ENCODE measurements around the gene NCK1.

Gene NCK1

GRCh38 chr3:136988651-136989050 is 126.6 kb downstream of the NCK1 start:
- WGBS (ENCODE audit: extremely low coverage, insufficient coverage, insufficient read length) = no CpG with 5 or more reads among the region's 2 CpGs
- Histone ChIP-seq H4K91ac (ENCODE audit: low read depth, low read length) (no peak overlapping the region), H3K27me3 (ENCODE audit: insufficient read depth, low read length) (no peaks in the 10 kb centered on the region), H2AK5ac (ENCODE audit: low read length) (no peak overlapping the region), H2BK120ac (ENCODE audit: insufficient read depth, low read length, poor library complexity) (no peak overlapping the region), H3K4me3 (ENCODE audit: low read depth, low read length) (no peak overlapping the region), H3K9ac (ENCODE audit: low read length) (no peak overlapping the region), H4K12ac (ENCODE audit: low read depth, low read length) (no peak overlapping the region), H3K4me1 (ENCODE audit: control insufficient read depth in 1 of 2, insufficient read depth in 2 of 2, low read length in 2 of 2) (peaks cover 0 to 2% of the 10 kb centered on the region in 2 experiments), H2BK12ac (ENCODE audit: low read length) (no peak overlapping the region), H3K27ac (ENCODE audit: low read depth, low read length) (no peak overlapping the region), H2AFZ (ENCODE audit: insufficient read depth, low read length, poor library complexity) (no peak overlapping the region), H2BK5ac (ENCODE audit: low read depth, low read length, poor library complexity) (no peak overlapping the region), H3K18ac (ENCODE audit: low read length) (no peak overlapping the region), H3K79me2 (ENCODE audit: control insufficient read depth, insufficient read depth, low read length, poor library complexity) (no peaks in the 10 kb centered on the region), H3K4ac (ENCODE audit: low read depth, low read length) (no peak overlapping the region), H3K9me3 (ENCODE audit: insufficient read depth, low read depth, low read length) (peaks cover 5% of the 10 kb centered on the region), H3K14ac (ENCODE audit: low read length) (no peak overlapping the region), H3K23ac (ENCODE audit: low read length) (no peak overlapping the region), H3K4me2 (ENCODE audit: low read length) (no peak overlapping the region), H4K8ac (ENCODE audit: low read depth, low read length) (no peak overlapping the region), H3K79me1 (ENCODE audit: low read length) (no peaks in the 10 kb centered on the region), H3K36me3 (ENCODE audit: control insufficient read depth in 1 of 2, insufficient read depth in 2 of 2, low read length in 2 of 2) (peaks cover 0 to 2% of the 10 kb centered on the region in 2 experiments)
- DNase-seq = no peak

GRCh38 chr3:136989781-136990524 is 127.9 kb downstream of the NCK1 start:
- no peak overlapping the region for H2BK120ac ChIP-seq (ENCODE audit: insufficient read depth, low read length, poor library complexity)
- no peak overlapping the region for H3K4ac ChIP-seq (ENCODE audit: low read depth, low read length)
- H3K79me2 ChIP-seq (ENCODE audit: control insufficient read depth, insufficient read depth, low read length, poor library complexity) = no peaks in the 10 kb centered on the region
- H3K27ac ChIP-seq (ENCODE audit: low read depth, low read length) = no peak overlapping the region
- peaks cover 5% of the 10 kb centered on the region for H3K9me3 ChIP-seq (ENCODE audit: insufficient read depth, low read depth, low read length)
- H3K9ac ChIP-seq (ENCODE audit: low read length) = no peak overlapping the region
- peaks cover 0 to 2% of the 10 kb centered on the region in 2 experiments for H3K36me3 ChIP-seq (ENCODE audit: control insufficient read depth in 1 of 2, insufficient read depth in 2 of 2, low read length in 2 of 2)
- H3K18ac ChIP-seq (ENCODE audit: low read length) = no peak overlapping the region
- no CpG with 5 or more reads among the region's 4 CpGs for WGBS (ENCODE audit: extremely low coverage, insufficient coverage, insufficient read length)
- no peak overlapping the region for H2BK12ac ChIP-seq (ENCODE audit: low read length)
- H4K91ac ChIP-seq (ENCODE audit: low read depth, low read length) = no peak overlapping the region
- no peak overlapping the region for H4K12ac ChIP-seq (ENCODE audit: low read depth, low read length)
- H3K4me1 ChIP-seq (ENCODE audit: control insufficient read depth in 1 of 2, insufficient read depth in 2 of 2, low read length in 2 of 2) = no peaks in the 10 kb centered on the region
- no peak overlapping the region for H3K14ac ChIP-seq (ENCODE audit: low read length)
- H3K27me3 ChIP-seq (ENCODE audit: insufficient read depth, low read length) = no peaks in the 10 kb centered on the region
- no peak overlapping the region for H4K8ac ChIP-seq (ENCODE audit: low read depth, low read length)
- no peak overlapping the region for H3K4me2 ChIP-seq (ENCODE audit: low read length)
- H2AK5ac ChIP-seq (ENCODE audit: low read length) = no peak overlapping the region
- no peaks in the 10 kb centered on the region for H3K79me1 ChIP-seq (ENCODE audit: low read length)
- H3K4me3 ChIP-seq (ENCODE audit: low read depth, low read length) = no peak overlapping the region
- H3K23ac ChIP-seq (ENCODE audit: low read length) = no peak overlapping the region
- no peak for DNase-seq
- no peak overlapping the region for H2AFZ ChIP-seq (ENCODE audit: insufficient read depth, low read length, poor library complexity)
- no peak overlapping the region for H2BK5ac ChIP-seq (ENCODE audit: low read depth, low read length, poor library complexity)

- Histone ChIP-seq H2AFZ (ENCODE audit: insufficient read depth, low read length, poor library complexity) (no peak overlapping the region), H3K14ac (ENCODE audit: low read length) (no peak overlapping the region), H3K18ac (ENCODE audit: low read length) (no peak overlapping the region), H2AK5ac (ENCODE audit: low read length) (no peak overlapping the region), H4K91ac (ENCODE audit: low read depth, low read length) (no peak overlapping the region), H3K9me3 (ENCODE audit: insufficient read depth, low read depth, low read length) (peaks cover 5% of the 10 kb centered on the region), H3K4me3 (ENCODE audit: low read depth, low read length) (no peak overlapping the region), H3K4ac (ENCODE audit: low read depth, low read length) (no peak overlapping the region), H3K23ac (ENCODE audit: low read length) (no peak overlapping the region), H2BK5ac (ENCODE audit: low read depth, low read length, poor library complexity) (no peak overlapping the region), H3K79me2 (ENCODE audit: control insufficient read depth, insufficient read depth, low read length, poor library complexity) (no peaks in the 10 kb centered on the region), H2BK12ac (ENCODE audit: low read length) (no peak overlapping the region), H4K12ac (ENCODE audit: low read depth, low read length) (no peak overlapping the region), H3K9ac (ENCODE audit: low read length) (peak overlapping the region; percentile 68), H3K79me1 (ENCODE audit: low read length) (no peaks in the 10 kb centered on the region), H3K27ac (ENCODE audit: low read depth, low read length) (no peak overlapping the region), H3K4me1 (ENCODE audit: control insufficient read depth in 1 of 2, insufficient read depth in 2 of 2, low read length in 2 of 2) (no peaks in the 10 kb centered on the region), H3K27me3 (ENCODE audit: insufficient read depth, low read length) (no peaks in the 10 kb centered on the region), H4K8ac (ENCODE audit: low read depth, low read length) (no peak overlapping the region), H2BK120ac (ENCODE audit: insufficient read depth, low read length, poor library complexity) (no peak overlapping the region), H3K36me3 (ENCODE audit: control insufficient read depth in 1 of 2, insufficient read depth in 2 of 2, low read length in 2 of 2) (peaks cover 0 to 2% of the 10 kb centered on the region in 2 experiments), H3K4me2 (ENCODE audit: low read length) (no peak overlapping the region)
- no CpG with 5 or more reads among the region's 4 CpGs for WGBS (ENCODE audit: extremely low coverage, insufficient coverage, insufficient read length)
- DNase-seq = no peak
Measured at GRCh38 chr3:136990826-136991225, 128.8 kb downstream of the NCK1 start.

GRCh38 chr3:136992115-136992514 is 130.1 kb downstream of the NCK1 start:
- Histone ChIP-seq H3K36me3 (ENCODE audit: control insufficient read depth in 1 of 2, insufficient read depth in 2 of 2, low read length in 2 of 2) (peaks cover 0 to 2% of the 10 kb centered on the region in 2 experiments), H3K79me1 (ENCODE audit: low read length) (no peaks in the 10 kb centered on the region), H3K9me3 (ENCODE audit: insufficient read depth, low read depth, low read length) (peaks cover 5% of the 10 kb centered on the region), H3K4me2 (ENCODE audit: low read length) (no peak overlapping the region), H3K27me3 (ENCODE audit: insufficient read depth, low read length) (no peaks in the 10 kb centered on the region), H3K79me2 (ENCODE audit: control insufficient read depth, insufficient read depth, low read length, poor library complexity) (no peaks in the 10 kb centered on the region), H4K12ac (ENCODE audit: low read depth, low read length) (no peak overlapping the region), H2AFZ (ENCODE audit: insufficient read depth, low read length, poor library complexity) (no peak overlapping the region), H2BK12ac (ENCODE audit: low read length) (no peak overlapping the region), H3K9ac (ENCODE audit: low read length) (no peak overlapping the region), H3K4me1 (ENCODE audit: control insufficient read depth in 1 of 2, insufficient read depth in 2 of 2, low read length in 2 of 2) (no peaks in the 10 kb centered on the region), H3K18ac (ENCODE audit: low read length) (no peak overlapping the region), H3K23ac (ENCODE audit: low read length) (no peak overlapping the region), H2BK120ac (ENCODE audit: insufficient read depth, low read length, poor library complexity) (no peak overlapping the region), H4K8ac (ENCODE audit: low read depth, low read length) (no peak overlapping the region), H2BK5ac (ENCODE audit: low read depth, low read length, poor library complexity) (no peak overlapping the region), H3K14ac (ENCODE audit: low read length) (no peak overlapping the region), H3K4me3 (ENCODE audit: low read depth, low read length) (no peak overlapping the region), H3K4ac (ENCODE audit: low read depth, low read length) (no peak overlapping the region), H2AK5ac (ENCODE audit: low read length) (no peak overlapping the region), H3K27ac (ENCODE audit: low read depth, low read length) (no peak overlapping the region), H4K91ac (ENCODE audit: low read depth, low read length) (no peak overlapping the region)
- no peak for DNase-seq
- no CpG with 5 or more reads among the region's 2 CpGs for WGBS (ENCODE audit: extremely low coverage, insufficient coverage, insufficient read length)

Measured in trophoblast cell (in vitro differentiated cells and primary cell).